WTC11 (cell line): ENCODE results near the gene CTXN1. TPM values are rescaled to one million over a fixed set of nuclear protein-coding genes. Genes with fewer than 3 reads are reported as not detected.

Experiments used
- ATAC-seq: fragments of 200-7000 bp; cut with Tn5 transposase; 2 replicates; pipeline ENCODE4 v1.10.0; 2021; ENCODE audit warnings: mild to moderate bottlenecking, moderate library complexity
- CTCF ChIA-PET: fragments of 300-600 bp; sonication (Branson Sonifier 250); formaldehyde crosslinking; loops from one replicate; lab custom pipeline; 2021; ENCODE audit warnings: antibody characterized with exemption; lab: Charles Lee
- POLR2A ChIA-PET: fragments of 350-600 bp; sonication (Branson Sonifier 250); formaldehyde crosslinking; loops from one replicate; lab custom pipeline; 2021; ENCODE audit warnings: antibody characterized with exemption; lab: Charles Lee
- DNase-seq: peaks from one replicate; pipeline ENCODE4 v3.0.0; 2021; ENCODE audit warnings: low spot score
- H3K27ac Mint-ChIP-seq: 2 replicates; pipeline ENCODE4 v1.8.0; 2021; ENCODE audit warnings: mixed read lengths
- H3K27me3 Mint-ChIP-seq: 2 replicates; pipeline ENCODE4 v1.8.0; 2021; ENCODE audit warnings: low read depth, mild to moderate bottlenecking, moderate library complexity, mixed read lengths
- H3K36me3 Mint-ChIP-seq: 2 replicates; pipeline ENCODE4 v1.8.0; 2021; ENCODE audit warnings: mixed read lengths
- H3K4me1 Mint-ChIP-seq: 2 replicates; pipeline ENCODE4 v1.8.0; 2022; ENCODE audit warnings: mixed read lengths
- H3K4me3 Mint-ChIP-seq: 2 replicates; pipeline ENCODE4 v1.8.0; 2021; ENCODE audit warnings: mild to moderate bottlenecking, moderate library complexity, mixed read lengths
- H3K9me3 Mint-ChIP-seq: 2 replicates; pipeline ENCODE4 v1.8.0; 2021; ENCODE audit warnings: mixed read lengths
- CREM ChIP-seq: sonication (generic); formaldehyde crosslinking; IDR thresholded peaks from 2 replicates; pipeline ENCODE4 v1.8.1; 2022; ENCODE audit warnings: mild to moderate bottlenecking, missing genetic modification reagents, moderate library complexity
- GABPB1 ChIP-seq: sonication (generic); formaldehyde crosslinking; IDR thresholded peaks from 2 replicates; pipeline ENCODE4 v1.8.1; 2023; ENCODE audit warnings: mild to moderate bottlenecking, missing genetic modification reagents
- GTF2I ChIP-seq: fragments of 250-450 bp; sonication (Bioruptor Pico); conservative IDR thresholded peaks from 2 replicates; pipeline ENCODE4 v1.4.0; 2021; ENCODE audit warnings: mild to moderate bottlenecking
- JUN ChIP-seq: sonication (generic); formaldehyde crosslinking; IDR thresholded peaks from 2 replicates; pipeline ENCODE4 v1.8.0; 2023; ENCODE audit warnings: mild to moderate bottlenecking, missing genetic modification reagents
- NFE2L1 ChIP-seq: sonication (generic); formaldehyde crosslinking; IDR thresholded peaks from 2 replicates; pipeline ENCODE4 v1.8.1; 2023; ENCODE audit warnings: missing genetic modification reagents
- NR1H2 ChIP-seq: sonication (generic); formaldehyde crosslinking; IDR thresholded peaks from 2 replicates; pipeline ENCODE4 v1.9.0; 2021; ENCODE audit warnings: mild to moderate bottlenecking, moderate library complexity, missing genetic modification reagents
- TCF7 ChIP-seq: sonication (generic); formaldehyde crosslinking; IDR thresholded peaks from 2 replicates; pipeline ENCODE4 v1.8.0; 2022; ENCODE audit warnings: mild to moderate bottlenecking, low read depth, missing genetic modification reagents, moderate library complexity
- ZBTB21 ChIP-seq: sonication (generic); formaldehyde crosslinking; IDR thresholded peaks from 2 replicates; pipeline ENCODE4 v1.8.1; 2023; ENCODE audit warnings: mild to moderate bottlenecking, missing genetic modification reagents, borderline replicate concordance
- ZNF219 ChIP-seq: sonication (generic); formaldehyde crosslinking; IDR thresholded peaks from 2 replicates; pipeline ENCODE4 v1.8.0; 2023; ENCODE audit warnings: missing genetic modification reagents, mild to moderate bottlenecking, borderline replicate concordance
- ZNF396 ChIP-seq: fragments of 250-450 bp; sonication (Bioruptor Pico); IDR thresholded peaks from 2 replicates; pipeline ENCODE4 v1.8.0; 2021; ENCODE audit warnings: mild to moderate bottlenecking, moderate library complexity, borderline replicate concordance
- ZNF671 ChIP-seq: fragments of 250-450 bp; sonication (Bioruptor Pico); IDR thresholded peaks from 2 replicates; pipeline ENCODE4 v1.8.0; 2021; ENCODE audit warnings: mild to moderate bottlenecking
- total RNA-seq: library from RNA; stranded (reverse); gene quantifications from 3 replicates; pipeline ENCODE4 v1.2.3, GENCODE V29; 2021
- TF ChIP-seq, protein P1 (sequence below): fragments of 250-450 bp; sonication (Bioruptor Pico); IDR thresholded peaks from 2 replicates; pipeline ENCODE4 v1.9.0; 2021; ENCODE audit warnings: mild to moderate bottlenecking, borderline replicate concordance
- TF ChIP-seq, protein P2 (sequence below): sonication (generic); formaldehyde crosslinking; IDR thresholded peaks from 2 replicates; pipeline ENCODE4 v1.8.0; 2022; ENCODE audit warnings: missing genetic modification reagents
- TF ChIP-seq, protein P3 (sequence below): sonication (generic); formaldehyde crosslinking; IDR thresholded peaks from 2 replicates; pipeline ENCODE4 v1.8.1; 2022; ENCODE audit warnings: low read depth, mild to moderate bottlenecking, moderate library complexity, missing genetic modification reagents, borderline replicate concordance
- TF ChIP-seq, protein P4 (sequence below): sonication (generic); formaldehyde crosslinking; IDR thresholded peaks from 2 replicates; pipeline ENCODE4 v1.8.1; 2022; ENCODE audit warnings: mild to moderate bottlenecking, moderate library complexity, missing genetic modification reagents
- TF ChIP-seq, protein P5 (sequence below): fragments of 250-450 bp; sonication (Bioruptor Pico); IDR thresholded peaks from 2 replicates; pipeline ENCODE4 v1.9.0; 2021; ENCODE audit warnings: mild to moderate bottlenecking
- TF ChIP-seq, protein P6 (sequence below): sonication (generic); formaldehyde crosslinking; IDR thresholded peaks from 2 replicates; pipeline ENCODE4 v1.8.0; 2022; ENCODE audit warnings: mild to moderate bottlenecking, missing genetic modification reagents
- TF ChIP-seq, protein P7 (sequence below): sonication (generic); formaldehyde crosslinking; IDR thresholded peaks from 2 replicates; pipeline ENCODE4 v1.8.0; 2023; ENCODE audit warnings: missing genetic modification reagents, mild to moderate bottlenecking, borderline replicate concordance

CTXN1 gene
- total RNA-seq, 1 experiment from 2014 or later: 48.2 TPM

DNA sequence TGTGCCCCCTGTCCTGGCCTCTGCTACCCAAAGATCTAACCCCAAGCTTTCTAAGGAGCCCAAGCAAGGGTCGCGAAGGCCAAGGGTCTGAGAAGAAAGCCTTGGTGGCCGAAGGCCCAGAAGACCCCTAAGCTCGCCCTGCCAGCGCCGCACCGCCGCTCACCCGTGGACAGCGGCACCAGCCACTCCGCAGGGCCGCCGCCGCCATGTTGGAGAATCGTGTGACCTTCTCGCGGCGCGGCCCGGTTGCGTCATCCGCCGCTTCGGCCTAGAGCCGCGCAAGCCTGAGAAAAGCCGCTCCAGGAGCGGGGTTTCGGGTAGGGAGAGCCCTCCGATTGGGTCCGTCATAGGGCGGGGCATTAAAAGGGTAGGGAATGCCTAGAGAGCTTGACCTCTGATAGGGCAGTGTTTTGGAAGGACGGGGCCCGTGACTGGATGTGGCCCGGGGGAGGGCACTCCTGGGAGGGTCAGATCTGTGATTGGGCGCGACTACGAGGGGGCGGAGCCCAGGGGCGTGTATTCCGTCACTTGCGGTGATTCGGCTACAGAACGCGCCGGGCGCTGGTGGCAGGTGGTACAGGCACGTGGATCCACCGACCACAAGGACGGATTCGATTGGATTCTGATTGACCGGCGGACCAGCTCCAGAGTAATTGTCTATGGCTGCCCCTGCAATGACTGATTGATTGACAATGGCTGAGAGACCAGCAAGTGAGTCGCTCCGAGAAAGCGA, 17.7 kb upstream of the CTXN1 start, which contains the start of gene TIMM44:
Gene TIMM44, minus strand, starts transcription at position 223 of the 733 bp plus-strand sequence. Its CDS starts 15 bp downstream, at position 208.
- peaks cover 8% of the 10 kb centered on the region; the same call in 1 of the 2 replicates for H3K4me1 Mint-ChIP-seq
- peaks cover 2% of the 10 kb centered on the region; the same call in 1 of the 2 replicates for H3K27me3 Mint-ChIP-seq
- H3K4me3 Mint-ChIP-seq: peak within 1 kb of the TSS; percentile 88
- CTCF ChIA-PET: interaction anchor here (0.6 to 4.5 kb wide), 56 partner anchors 8 to 623 kb away, joined by 3 to 90 read pairs (median 5); partner anchors contain the start of genes CERS4, CTXN1, ELAVL1 and MAP2K7
- peaks cover 25% of the 10 kb centered on the region for H3K36me3 Mint-ChIP-seq
- ATAC-seq: peak; percentile 99
- peak; percentile 99 for DNase-seq
- POLR2A ChIA-PET: interaction anchor here (0.5 to 2.1 kb wide), 21 partner anchors 10 to 551 kb away, joined by 3 to 13 read pairs (median 4); partner anchors contain the start of genes CTXN1, ELAVL1 and SNAPC2
- peak within 1 kb of the TSS; percentile 99 for H3K27ac Mint-ChIP-seq
- no peaks in the 10 kb centered on the region for H3K9me3 Mint-ChIP-seq
- TF ChIP-seq GTF2I: no peak
- TF ChIP-seq, protein P1, sequence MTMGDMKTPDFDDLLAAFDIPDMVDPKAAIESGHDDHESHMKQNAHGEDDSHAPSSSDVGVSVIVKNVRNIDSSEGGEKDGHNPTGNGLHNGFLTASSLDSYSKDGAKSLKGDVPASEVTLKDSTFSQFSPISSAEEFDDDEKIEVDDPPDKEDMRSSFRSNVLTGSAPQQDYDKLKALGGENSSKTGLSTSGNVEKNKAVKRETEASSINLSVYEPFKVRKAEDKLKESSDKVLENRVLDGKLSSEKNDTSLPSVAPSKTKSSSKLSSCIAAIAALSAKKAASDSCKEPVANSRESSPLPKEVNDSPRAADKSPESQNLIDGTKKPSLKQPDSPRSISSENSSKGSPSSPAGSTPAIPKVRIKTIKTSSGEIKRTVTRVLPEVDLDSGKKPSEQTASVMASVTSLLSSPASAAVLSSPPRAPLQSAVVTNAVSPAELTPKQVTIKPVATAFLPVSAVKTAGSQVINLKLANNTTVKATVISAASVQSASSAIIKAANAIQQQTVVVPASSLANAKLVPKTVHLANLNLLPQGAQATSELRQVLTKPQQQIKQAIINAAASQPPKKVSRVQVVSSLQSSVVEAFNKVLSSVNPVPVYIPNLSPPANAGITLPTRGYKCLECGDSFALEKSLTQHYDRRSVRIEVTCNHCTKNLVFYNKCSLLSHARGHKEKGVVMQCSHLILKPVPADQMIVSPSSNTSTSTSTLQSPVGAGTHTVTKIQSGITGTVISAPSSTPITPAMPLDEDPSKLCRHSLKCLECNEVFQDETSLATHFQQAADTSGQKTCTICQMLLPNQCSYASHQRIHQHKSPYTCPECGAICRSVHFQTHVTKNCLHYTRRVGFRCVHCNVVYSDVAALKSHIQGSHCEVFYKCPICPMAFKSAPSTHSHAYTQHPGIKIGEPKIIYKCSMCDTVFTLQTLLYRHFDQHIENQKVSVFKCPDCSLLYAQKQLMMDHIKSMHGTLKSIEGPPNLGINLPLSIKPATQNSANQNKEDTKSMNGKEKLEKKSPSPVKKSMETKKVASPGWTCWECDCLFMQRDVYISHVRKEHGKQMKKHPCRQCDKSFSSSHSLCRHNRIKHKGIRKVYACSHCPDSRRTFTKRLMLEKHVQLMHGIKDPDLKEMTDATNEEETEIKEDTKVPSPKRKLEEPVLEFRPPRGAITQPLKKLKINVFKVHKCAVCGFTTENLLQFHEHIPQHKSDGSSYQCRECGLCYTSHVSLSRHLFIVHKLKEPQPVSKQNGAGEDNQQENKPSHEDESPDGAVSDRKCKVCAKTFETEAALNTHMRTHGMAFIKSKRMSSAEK (CRISPR knock-in tag): no peak
- no peak for TF ChIP-seq NR1H2 (CRISPR knock-in tag)
- TF ChIP-seq, protein P2, sequence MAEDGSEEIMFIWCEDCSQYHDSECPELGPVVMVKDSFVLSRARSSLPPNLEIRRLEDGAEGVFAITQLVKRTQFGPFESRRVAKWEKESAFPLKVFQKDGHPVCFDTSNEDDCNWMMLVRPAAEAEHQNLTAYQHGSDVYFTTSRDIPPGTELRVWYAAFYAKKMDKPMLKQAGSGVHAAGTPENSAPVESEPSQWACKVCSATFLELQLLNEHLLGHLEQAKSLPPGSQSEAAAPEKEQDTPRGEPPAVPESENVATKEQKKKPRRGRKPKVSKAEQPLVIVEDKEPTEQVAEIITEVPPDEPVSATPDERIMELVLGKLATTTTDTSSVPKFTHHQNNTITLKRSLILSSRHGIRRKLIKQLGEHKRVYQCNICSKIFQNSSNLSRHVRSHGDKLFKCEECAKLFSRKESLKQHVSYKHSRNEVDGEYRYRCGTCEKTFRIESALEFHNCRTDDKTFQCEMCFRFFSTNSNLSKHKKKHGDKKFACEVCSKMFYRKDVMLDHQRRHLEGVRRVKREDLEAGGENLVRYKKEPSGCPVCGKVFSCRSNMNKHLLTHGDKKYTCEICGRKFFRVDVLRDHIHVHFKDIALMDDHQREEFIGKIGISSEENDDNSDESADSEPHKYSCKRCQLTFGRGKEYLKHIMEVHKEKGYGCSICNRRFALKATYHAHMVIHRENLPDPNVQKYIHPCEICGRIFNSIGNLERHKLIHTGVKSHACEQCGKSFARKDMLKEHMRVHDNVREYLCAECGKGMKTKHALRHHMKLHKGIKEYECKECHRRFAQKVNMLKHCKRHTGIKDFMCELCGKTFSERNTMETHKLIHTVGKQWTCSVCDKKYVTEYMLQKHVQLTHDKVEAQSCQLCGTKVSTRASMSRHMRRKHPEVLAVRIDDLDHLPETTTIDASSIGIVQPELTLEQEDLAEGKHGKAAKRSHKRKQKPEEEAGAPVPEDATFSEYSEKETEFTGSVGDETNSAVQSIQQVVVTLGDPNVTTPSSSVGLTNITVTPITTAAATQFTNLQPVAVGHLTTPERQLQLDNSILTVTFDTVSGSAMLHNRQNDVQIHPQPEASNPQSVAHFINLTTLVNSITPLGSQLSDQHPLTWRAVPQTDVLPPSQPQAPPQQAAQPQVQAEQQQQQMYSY (CRISPR knock-in tag): no peak
- TF ChIP-seq, protein P3, sequence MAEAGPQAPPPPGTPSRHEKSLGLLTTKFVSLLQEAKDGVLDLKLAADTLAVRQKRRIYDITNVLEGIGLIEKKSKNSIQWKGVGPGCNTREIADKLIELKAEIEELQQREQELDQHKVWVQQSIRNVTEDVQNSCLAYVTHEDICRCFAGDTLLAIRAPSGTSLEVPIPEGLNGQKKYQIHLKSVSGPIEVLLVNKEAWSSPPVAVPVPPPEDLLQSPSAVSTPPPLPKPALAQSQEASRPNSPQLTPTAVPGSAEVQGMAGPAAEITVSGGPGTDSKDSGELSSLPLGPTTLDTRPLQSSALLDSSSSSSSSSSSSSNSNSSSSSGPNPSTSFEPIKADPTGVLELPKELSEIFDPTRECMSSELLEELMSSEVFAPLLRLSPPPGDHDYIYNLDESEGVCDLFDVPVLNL: no peak
- TF ChIP-seq GABPB1 (CRISPR knock-in tag): peak; percentile 99
- TF ChIP-seq NFE2L1 (CRISPR knock-in tag): peak; percentile 66
- no peak for TF ChIP-seq ZNF671 (CRISPR knock-in tag)
- 0 out of 2 replicates have a peak, but pooled peaks have one; percentile 66 for TF ChIP-seq TCF7 (CRISPR knock-in tag)
- TF ChIP-seq, protein P4, sequence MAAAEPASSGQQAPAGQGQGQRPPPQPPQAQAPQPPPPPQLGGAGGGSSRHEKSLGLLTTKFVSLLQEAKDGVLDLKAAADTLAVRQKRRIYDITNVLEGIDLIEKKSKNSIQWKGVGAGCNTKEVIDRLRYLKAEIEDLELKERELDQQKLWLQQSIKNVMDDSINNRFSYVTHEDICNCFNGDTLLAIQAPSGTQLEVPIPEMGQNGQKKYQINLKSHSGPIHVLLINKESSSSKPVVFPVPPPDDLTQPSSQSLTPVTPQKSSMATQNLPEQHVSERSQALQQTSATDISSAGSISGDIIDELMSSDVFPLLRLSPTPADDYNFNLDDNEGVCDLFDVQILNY (CRISPR knock-in tag): peak; percentile 74
- TF ChIP-seq CREM (CRISPR knock-in tag): peak; percentile 94
- TF ChIP-seq ZNF396 (CRISPR knock-in tag): no peak
- TF ChIP-seq, protein P5, sequence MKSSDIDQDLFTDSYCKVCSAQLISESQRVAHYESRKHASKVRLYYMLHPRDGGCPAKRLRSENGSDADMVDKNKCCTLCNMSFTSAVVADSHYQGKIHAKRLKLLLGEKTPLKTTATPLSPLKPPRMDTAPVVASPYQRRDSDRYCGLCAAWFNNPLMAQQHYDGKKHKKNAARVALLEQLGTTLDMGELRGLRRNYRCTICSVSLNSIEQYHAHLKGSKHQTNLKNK: no peak
- TF ChIP-seq ZBTB21 (CRISPR knock-in tag): peak; percentile 36; the same call in 1 of the 2 replicates
- TF ChIP-seq, protein P6, sequence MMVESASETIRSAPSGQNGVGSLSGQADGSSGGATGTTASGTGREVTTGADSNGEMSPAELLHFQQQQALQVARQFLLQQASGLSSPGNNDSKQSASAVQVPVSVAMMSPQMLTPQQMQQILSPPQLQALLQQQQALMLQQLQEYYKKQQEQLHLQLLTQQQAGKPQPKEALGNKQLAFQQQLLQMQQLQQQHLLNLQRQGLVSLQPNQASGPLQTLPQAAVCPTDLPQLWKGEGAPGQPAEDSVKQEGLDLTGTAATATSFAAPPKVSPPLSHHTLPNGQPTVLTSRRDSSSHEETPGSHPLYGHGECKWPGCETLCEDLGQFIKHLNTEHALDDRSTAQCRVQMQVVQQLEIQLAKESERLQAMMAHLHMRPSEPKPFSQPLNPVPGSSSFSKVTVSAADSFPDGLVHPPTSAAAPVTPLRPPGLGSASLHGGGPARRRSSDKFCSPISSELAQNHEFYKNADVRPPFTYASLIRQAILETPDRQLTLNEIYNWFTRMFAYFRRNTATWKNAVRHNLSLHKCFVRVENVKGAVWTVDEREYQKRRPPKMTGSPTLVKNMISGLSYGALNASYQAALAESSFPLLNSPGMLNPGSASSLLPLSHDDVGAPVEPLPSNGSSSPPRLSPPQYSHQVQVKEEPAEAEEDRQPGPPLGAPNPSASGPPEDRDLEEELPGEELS (CRISPR knock-in tag): peak; percentile 22; the same call in 1 of the 2 replicates
- TF ChIP-seq ZNF219 (CRISPR knock-in tag): no peak
- TF ChIP-seq JUN (CRISPR knock-in tag): 0 out of 2 replicates have a peak, but pooled peaks have one; percentile 53
- TF ChIP-seq, protein P7, sequence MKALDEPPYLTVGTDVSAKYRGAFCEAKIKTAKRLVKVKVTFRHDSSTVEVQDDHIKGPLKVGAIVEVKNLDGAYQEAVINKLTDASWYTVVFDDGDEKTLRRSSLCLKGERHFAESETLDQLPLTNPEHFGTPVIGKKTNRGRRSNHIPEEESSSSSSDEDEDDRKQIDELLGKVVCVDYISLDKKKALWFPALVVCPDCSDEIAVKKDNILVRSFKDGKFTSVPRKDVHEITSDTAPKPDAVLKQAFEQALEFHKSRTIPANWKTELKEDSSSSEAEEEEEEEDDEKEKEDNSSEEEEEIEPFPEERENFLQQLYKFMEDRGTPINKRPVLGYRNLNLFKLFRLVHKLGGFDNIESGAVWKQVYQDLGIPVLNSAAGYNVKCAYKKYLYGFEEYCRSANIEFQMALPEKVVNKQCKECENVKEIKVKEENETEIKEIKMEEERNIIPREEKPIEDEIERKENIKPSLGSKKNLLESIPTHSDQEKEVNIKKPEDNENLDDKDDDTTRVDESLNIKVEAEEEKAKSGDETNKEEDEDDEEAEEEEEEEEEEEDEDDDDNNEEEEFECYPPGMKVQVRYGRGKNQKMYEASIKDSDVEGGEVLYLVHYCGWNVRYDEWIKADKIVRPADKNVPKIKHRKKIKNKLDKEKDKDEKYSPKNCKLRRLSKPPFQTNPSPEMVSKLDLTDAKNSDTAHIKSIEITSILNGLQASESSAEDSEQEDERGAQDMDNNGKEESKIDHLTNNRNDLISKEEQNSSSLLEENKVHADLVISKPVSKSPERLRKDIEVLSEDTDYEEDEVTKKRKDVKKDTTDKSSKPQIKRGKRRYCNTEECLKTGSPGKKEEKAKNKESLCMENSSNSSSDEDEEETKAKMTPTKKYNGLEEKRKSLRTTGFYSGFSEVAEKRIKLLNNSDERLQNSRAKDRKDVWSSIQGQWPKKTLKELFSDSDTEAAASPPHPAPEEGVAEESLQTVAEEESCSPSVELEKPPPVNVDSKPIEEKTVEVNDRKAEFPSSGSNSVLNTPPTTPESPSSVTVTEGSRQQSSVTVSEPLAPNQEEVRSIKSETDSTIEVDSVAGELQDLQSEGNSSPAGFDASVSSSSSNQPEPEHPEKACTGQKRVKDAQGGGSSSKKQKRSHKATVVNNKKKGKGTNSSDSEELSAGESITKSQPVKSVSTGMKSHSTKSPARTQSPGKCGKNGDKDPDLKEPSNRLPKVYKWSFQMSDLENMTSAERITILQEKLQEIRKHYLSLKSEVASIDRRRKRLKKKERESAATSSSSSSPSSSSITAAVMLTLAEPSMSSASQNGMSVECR (CRISPR knock-in tag): peak; percentile 33
